AML-193 (cell line): ENCODE measurements around the gene IL36G.

Experiments used
- DNase-seq, 2 experiments: peaks; one replicate each; lab custom pipeline; 2025; lab: John Stamatoyannopoulos, UW

IL36G gene

GRCh38 chr2:112972423-112973086 lies 5.3 kb upstream of the IL36G start:
- no peak for DNase-seq

- no peak for DNase-seq
Measured at GRCh38 chr2:112973156-112973555, 4.7 kb upstream of the IL36G start.

DNA sequence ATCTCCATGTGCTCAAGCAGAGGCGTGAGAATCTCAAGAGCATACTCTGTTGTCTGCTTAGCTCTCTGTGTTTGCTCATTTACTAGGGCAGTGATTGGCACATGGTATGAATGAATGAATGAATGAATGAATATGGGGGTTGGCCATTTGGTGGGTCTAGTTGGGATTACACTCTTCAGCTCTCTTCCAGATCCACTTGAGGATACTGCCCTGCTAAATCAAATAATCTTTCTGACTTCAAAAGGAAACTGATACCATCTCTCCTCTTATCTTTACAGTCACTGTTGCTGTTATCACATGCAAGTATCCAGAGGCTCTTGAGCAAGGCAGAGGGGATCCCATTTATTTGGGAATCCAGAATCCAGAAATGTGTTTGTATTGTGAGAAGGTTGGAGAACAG lies 1.9 kb downstream of the IL36G start:
- no peak for DNase-seq

DNA sequence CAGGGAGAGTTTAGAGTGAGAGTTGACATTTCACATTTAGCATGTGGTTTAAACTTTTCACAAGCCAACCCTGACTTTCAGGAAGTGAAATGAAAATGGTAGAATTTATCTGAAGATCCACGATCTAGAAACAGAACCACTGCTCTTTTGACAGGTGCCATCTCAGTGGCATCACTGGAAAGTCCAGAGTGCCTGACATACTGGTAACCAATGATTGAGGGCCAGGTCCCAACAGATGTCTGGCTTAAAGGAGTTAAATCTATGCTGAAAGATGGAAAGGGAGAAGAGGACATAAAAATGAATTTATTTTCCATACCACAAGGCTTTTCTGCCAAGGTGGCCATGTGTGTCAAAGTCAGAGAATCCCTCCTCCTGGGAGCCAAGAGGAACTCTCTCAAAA lies 2.7 kb downstream of the IL36G start:
- DNase-seq = no peak

DNA sequence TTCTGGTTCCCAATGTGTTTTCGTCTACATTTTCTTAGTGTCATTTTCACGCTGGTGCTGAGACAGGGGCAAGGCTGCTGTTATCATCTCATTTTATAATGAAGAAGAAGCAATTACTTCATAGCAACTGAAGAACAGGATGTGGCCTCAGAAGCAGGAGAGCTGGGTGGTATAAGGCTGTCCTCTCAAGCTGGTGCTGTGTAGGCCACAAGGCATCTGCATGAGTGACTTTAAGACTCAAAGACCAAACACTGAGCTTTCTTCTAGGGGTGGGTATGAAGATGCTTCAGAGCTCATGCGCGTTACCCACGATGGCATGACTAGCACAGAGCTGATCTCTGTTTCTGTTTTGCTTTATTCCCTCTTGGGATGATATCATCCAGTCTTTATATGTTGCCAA lies 7.3 kb downstream of the IL36G start:
- no peak for DNase-seq

DNA sequence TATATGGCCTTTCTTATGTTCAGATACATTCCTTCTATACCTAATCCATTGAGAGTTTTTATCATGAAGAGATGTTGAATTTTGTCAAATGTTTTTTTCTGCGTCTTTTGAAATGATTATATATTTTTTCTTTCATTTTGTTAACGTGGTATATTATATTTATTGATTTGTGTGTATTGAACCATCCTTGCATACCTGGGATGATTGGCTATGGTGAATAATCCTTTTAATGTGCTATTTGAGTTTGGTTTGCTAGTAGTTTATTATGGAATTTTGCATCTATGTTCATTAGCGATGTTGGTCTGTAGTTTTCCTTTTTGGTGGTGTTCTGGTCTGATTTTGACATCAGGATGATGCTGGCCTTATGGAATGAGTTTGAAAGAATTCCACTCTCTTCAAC lies 11.8 kb downstream of the IL36G start:
- DNase-seq = no peak

DNA sequence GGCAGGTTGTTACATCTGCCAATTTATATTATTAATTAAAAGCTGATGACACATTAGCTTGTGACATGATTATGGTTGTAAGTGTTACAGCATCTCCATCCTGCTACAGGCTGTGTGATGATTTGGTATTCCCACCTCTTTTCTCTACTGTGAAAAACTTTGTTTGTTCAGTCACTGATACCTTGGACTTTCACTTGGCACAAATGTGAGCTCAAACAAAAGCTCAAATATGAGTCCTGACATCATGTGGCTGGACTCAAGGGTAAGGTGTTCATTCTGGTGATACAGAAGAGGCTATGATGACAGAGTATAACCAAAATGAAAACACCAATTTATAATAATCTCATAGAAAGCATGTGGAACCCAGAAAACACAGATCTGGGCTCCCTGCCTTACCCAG lies 16.0 kb downstream of the IL36G start:
- no peak for DNase-seq

GRCh38 chr2:112994648-112995047 lies 16.8 kb downstream of the IL36G start:
- DNase-seq = no peak

- DNase-seq = no peak
Measured at GRCh38 chr2:112995346-112995920, 17.6 kb downstream of the IL36G start.

GRCh38 chr2:112996635-112997034 lies 18.8 kb downstream of the IL36G start:
- DNase-seq = no peak

GRCh38 chr2:112997151-112997550 lies 19.3 kb downstream of the IL36G start:
- no peak for DNase-seq

DNA sequence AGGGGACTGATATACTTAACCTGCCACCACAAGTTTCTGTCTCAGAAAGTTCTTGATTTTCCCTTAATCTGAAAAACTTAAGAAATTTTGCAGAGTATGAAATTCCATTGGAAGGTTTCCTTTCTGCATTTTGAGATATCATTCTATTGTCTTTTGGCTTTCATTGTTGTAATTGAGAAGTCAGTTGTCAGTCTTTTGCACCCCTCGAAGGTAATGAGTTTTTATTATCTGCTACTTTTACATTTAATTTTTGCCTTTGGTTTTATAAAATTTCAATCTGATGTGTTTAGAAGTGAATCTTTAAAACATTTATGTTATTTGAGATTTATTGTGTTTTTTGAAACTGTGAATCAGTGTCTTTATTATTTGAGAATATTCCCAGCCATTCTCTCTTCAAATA lies 22.6 kb downstream of the IL36G start:
- no peak for DNase-seq

DNA sequence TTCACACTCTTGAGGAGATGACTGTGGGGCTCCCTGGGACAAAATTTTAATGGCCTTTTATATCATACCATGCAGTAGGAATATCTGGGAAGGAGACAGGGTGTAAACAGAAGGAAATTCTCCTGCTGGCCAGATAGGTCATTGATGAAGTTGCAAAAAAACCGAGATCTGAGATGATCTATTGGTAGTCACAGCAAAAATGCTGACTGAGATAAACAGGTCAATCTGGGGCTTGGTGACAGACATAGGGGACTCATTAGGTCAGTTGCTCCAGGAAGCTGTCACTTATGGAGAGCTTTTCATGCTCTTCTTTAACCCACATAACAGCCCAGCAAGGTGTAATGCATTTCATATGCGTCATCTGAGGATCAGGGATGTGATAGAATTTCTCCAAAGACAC lies 24.9 kb downstream of the IL36G start:
- DNase-seq = no peak

DNA sequence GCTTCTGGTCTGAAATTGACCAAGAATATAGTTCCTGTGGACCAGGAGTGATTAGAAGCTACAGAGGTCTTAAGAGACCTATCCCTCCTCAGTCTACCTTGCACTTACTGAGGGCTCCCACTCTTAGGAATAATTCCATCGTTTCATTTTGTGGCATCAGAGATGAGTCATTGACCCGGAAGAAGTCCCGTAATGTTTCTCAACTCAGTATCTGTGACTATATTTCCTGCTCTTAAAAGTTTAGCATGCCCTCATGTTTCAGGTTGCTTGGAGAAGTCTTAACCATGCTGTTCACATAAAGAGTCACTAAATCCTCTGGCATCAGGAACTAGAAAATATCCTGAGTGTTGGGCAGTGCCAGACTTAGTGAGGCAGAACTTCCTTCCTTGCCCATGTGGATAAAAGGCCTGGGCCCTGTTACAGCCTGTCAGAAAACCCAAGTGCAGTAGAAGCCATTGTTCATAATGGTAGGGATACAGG lies 27.3 kb downstream of the IL36G start, which contains the start of gene IL36A:
TSS of gene IL36A (plus strand) at position 430 of the 480 bp plus-strand sequence. CDS start 413 bp downstream, outside the sequence.
- DNase-seq = no peak

- DNase-seq = no peak
Measured at GRCh38 chr2:113007250-113007649, 29.4 kb downstream of the IL36G start.

GRCh38 chr2:113009622-113010021 lies 31.8 kb downstream of the IL36G start:
- DNase-seq = no peak

- DNase-seq = no peak
Measured at GRCh38 chr2:113010088-113010487, 32.3 kb downstream of the IL36G start.

DNA sequence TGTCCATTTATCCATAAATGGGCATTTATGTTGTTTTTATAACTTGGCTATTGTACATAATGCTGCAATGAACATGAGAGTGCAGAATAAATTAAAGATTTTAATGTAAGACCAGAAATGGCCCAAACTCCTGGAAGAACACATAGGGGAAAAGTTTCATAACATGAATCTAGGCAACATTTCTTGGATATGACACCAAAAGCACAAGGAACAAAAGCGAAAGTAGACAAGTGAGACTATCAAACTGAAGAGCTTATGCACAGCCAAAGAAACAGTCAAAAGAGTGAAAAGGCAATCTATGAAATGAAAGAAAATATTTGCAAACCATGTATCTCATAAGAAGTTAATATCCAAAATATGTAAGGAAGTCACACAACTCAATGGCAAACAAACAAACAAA lies 33.3 kb downstream of the IL36G start:
- DNase-seq = no peak

- DNase-seq = no peak
Measured at GRCh38 chr2:113012436-113013335, 34.9 kb downstream of the IL36G start.

- no peak for DNase-seq
Measured at GRCh38 chr2:113013336-113013661, 35.5 kb downstream of the IL36G start.

DNA sequence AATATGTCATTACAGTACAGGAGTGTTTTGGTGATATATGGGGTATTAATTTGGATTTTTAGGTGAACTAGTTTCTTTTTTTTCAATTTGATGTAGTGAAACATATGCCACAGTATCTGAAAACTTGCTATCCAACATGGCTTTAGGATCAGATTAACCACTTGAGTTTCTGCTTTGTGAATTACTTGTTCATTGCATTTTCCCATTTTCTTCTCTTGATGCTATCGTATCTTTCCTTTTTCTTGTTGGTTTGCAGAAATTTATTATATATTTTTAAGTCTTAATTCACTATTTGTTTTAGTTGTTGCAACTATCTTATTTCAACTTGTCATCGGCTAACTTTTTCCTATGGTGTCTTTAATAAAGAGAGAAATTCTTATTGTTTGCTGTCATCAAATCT lies 36.3 kb downstream of the IL36G start:
- no peak for DNase-seq

DNA sequence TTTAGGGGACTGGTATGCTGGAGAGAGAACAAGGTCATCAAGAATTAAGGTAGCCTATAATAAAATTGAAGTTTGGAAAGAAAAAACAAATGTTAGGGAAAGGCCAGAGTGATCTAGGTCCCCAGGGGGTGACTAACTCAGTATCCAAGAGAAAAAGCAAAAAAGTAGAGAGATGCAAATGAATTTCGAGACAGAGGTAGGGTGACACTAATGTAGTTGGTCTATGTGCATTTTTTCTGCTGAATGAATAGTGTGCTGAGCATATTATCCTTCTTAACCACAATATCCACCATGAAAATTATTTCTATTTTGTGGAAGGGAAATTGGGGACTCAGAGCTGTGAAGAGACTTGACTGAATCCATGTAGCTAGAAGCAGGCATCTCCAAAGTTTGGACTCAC lies 37.2 kb downstream of the IL36G start:
- DNase-seq = no peak

- DNase-seq = no peak
Measured at GRCh38 chr2:113015655-113016054, 37.8 kb downstream of the IL36G start.
